ENCODE results near the gene ANKRD12. TPM values are rescaled to one million over a fixed set of nuclear protein-coding genes. Genes with fewer than 3 reads are reported as not detected.

ANKRD12 gene
- polyA plus RNA-seq, 1 donor from 2014 or later: 32.3 TPM

- Histone ChIP-seq H3K9me2 (ENCODE audit: insufficient read depth, low read length) (no peaks in the 10 kb centered on the region), H3K4me3 (ENCODE audit: low read length) (no peak overlapping the region), H3K36me3 (ENCODE audit: insufficient read depth, low read length) (no peaks in the 10 kb centered on the region), H3K79me2 (replicated peaks; ENCODE audit: insufficient read depth, low read length) (no peaks in the 10 kb centered on the region), H4K20me1 (ENCODE audit: insufficient read depth) (no peaks in the 10 kb centered on the region), H3K9me3 (ENCODE audit: low read length) (no peaks in the 10 kb centered on the region), H3K27ac (ENCODE audit: low read length) (no peak overlapping the region), H3K27me3 (ENCODE audit: insufficient read depth, low read depth, low read length) (no peaks in the 10 kb centered on the region), H3K4me2 (ENCODE audit: low read length) (no peak overlapping the region), H3K9ac (ENCODE audit: low read length) (no peak overlapping the region), H2AFZ (ENCODE audit: low read depth, low read length) (no peak overlapping the region), H3F3A (ENCODE audit: insufficient read depth, low read length, poor library complexity, severe bottlenecking) (no peaks in the 10 kb centered on the region)
- TF ChIP-seq RAD21 (conservative IDR thresholded peaks at IDR 0.05) (no peak), TAF1 (IDR thresholded peaks at IDR 0.05; ENCODE audit: low read depth) (no peak), CTCF (IDR thresholded peaks at IDR 0.05; ENCODE audit: poor library complexity, severe bottlenecking) (no peak), EP300 (conservative IDR thresholded peaks at IDR 0.05; ENCODE audit: poor library complexity, severe bottlenecking) (no peak), REST (IDR thresholded peaks at IDR 0.05; ENCODE audit: borderline replicate concordance) (no peak), MXI1 (conservative IDR thresholded peaks at IDR 0.05; ENCODE audit: poor library complexity, severe bottlenecking) (no peak), SMC3 (conservative IDR thresholded peaks at IDR 0.05; ENCODE audit: poor library complexity) (no peak)
Measured at GRCh38 chr18:9240270-9240669, 103.7 kb downstream of the ANKRD12 start.

GRCh38 chr18:9243029-9243428 is 106.4 kb downstream of the ANKRD12 start:
- H3K9me2 ChIP-seq (ENCODE audit: insufficient read depth, low read length): no peaks in the 10 kb centered on the region
- H3K4me3 ChIP-seq (ENCODE audit: low read length): no peak overlapping the region
- no peaks in the 10 kb centered on the region for H3K36me3 ChIP-seq (ENCODE audit: insufficient read depth, low read length)
- no peak overlapping the region for H3K4me2 ChIP-seq (ENCODE audit: low read length)
- no peaks in the 10 kb centered on the region for H4K20me1 ChIP-seq (ENCODE audit: insufficient read depth)
- no peaks in the 10 kb centered on the region for H3K79me2 ChIP-seq (replicated peaks; ENCODE audit: insufficient read depth, low read length)
- H3K27ac ChIP-seq (ENCODE audit: low read length): no peak overlapping the region
- no peaks in the 10 kb centered on the region for H3K27me3 ChIP-seq (ENCODE audit: insufficient read depth, low read depth, low read length)
- H3K9me3 ChIP-seq (ENCODE audit: low read length): no peaks in the 10 kb centered on the region
- no peak overlapping the region for H3K9ac ChIP-seq (ENCODE audit: low read length)
- H2AFZ ChIP-seq (ENCODE audit: low read depth, low read length): no peak overlapping the region
- no peaks in the 10 kb centered on the region for H3F3A ChIP-seq (ENCODE audit: insufficient read depth, low read length, poor library complexity, severe bottlenecking)
- TF ChIP-seq RAD21 (conservative IDR thresholded peaks at IDR 0.05) (no peak), TAF1 (IDR thresholded peaks at IDR 0.05; ENCODE audit: low read depth) (no peak), EP300 (conservative IDR thresholded peaks at IDR 0.05; ENCODE audit: poor library complexity, severe bottlenecking) (no peak)

GRCh38 chr18:9244376-9244775 is 107.8 kb downstream of the ANKRD12 start:
- TF ChIP-seq SMC3 (conservative IDR thresholded peaks at IDR 0.05; ENCODE audit: poor library complexity): no peak
- no peak for TF ChIP-seq RAD21 (conservative IDR thresholded peaks at IDR 0.05)
- TF ChIP-seq POLR2AphosphoS5 (IDR thresholded peaks at IDR 0.05): no peak
- H3K4me2 ChIP-seq (ENCODE audit: low read length): no peak overlapping the region
- no peaks in the 10 kb centered on the region for H4K20me1 ChIP-seq (ENCODE audit: insufficient read depth)
- H3K79me2 ChIP-seq (replicated peaks; ENCODE audit: insufficient read depth, low read length): no peaks in the 10 kb centered on the region
- H3K9me2 ChIP-seq (ENCODE audit: insufficient read depth, low read length): no peaks in the 10 kb centered on the region
- H3K36me3 ChIP-seq (ENCODE audit: insufficient read depth, low read length): no peaks in the 10 kb centered on the region
- H3K27me3 ChIP-seq (ENCODE audit: insufficient read depth, low read depth, low read length): no peaks in the 10 kb centered on the region
- no peak overlapping the region for H2AFZ ChIP-seq (ENCODE audit: low read depth, low read length)
- H3K9me3 ChIP-seq (ENCODE audit: low read length): no peaks in the 10 kb centered on the region
- H3F3A ChIP-seq (ENCODE audit: insufficient read depth, low read length, poor library complexity, severe bottlenecking): no peaks in the 10 kb centered on the region
- H3K9ac ChIP-seq (ENCODE audit: low read length): no peak overlapping the region
- H3K27ac ChIP-seq (ENCODE audit: low read length): no peak overlapping the region
- H3K4me3 ChIP-seq (ENCODE audit: low read length): no peak overlapping the region

Measured in neural cell (in vitro differentiated cells).